ENCODE measurements around the gene AHRR. TPM values are rescaled to one million over a fixed set of nuclear protein-coding genes. Genes with fewer than 3 reads are reported as not detected.

Gene AHRR
- total RNA-seq, 2 donors from 2014 or later, result 1.9 to 17.7 TPM

GRCh38 chr5:370959-371810, 49.7 kb downstream of the AHRR start:
- Histone ChIP-seq H3K36me3 (no peaks in the 10 kb centered on the region), H3K9me3 (no peaks in the 10 kb centered on the region), H3K27ac (no peak overlapping the region), H3K27me3 (replicated peaks; ENCODE audit: insufficient read depth) (peaks cover 4% of the 10 kb centered on the region), H3K4me1 (replicated peaks) (no peaks in the 10 kb centered on the region), H3K4me3 (no peak overlapping the region)
- peak; percentile 2 for DNase-seq (ENCODE audit: low spot score)
- 90% methylated on average over 19 of the region's 19 CpGs for WGBS
- no peak for TF ChIP-seq POLR2A (IDR thresholded peaks at IDR 0.05)
- no peak for TF ChIP-seq CTCF (IDR thresholded peaks at IDR 0.05)
- no peak for TF ChIP-seq POLR2AphosphoS5 (IDR thresholded peaks at IDR 0.05)
- intact Hi-C loops (cut with DNase I), result no loop called here

GRCh38 chr5:371811-372555, 50.5 kb downstream of the AHRR start:
- no peaks in the 10 kb centered on the region for H3K9me3 ChIP-seq
- WGBS, result 73% methylated on average over 12 of the region's 12 CpGs
- no peaks in the 10 kb centered on the region for H3K36me3 ChIP-seq
- TF ChIP-seq POLR2AphosphoS5 (IDR thresholded peaks at IDR 0.05), result no peak
- no peak for TF ChIP-seq CTCF (IDR thresholded peaks at IDR 0.05)
- TF ChIP-seq POLR2A (IDR thresholded peaks at IDR 0.05), result no peak
- H3K27me3 ChIP-seq (replicated peaks; ENCODE audit: insufficient read depth), result peaks cover 4% of the 10 kb centered on the region
- no peak overlapping the region for H3K4me3 ChIP-seq
- H3K27ac ChIP-seq, result no peak overlapping the region
- peak; percentile 1 for DNase-seq (ENCODE audit: low spot score)
- no peaks in the 10 kb centered on the region for H3K4me1 ChIP-seq (replicated peaks)
- intact Hi-C loops (cut with DNase I), result no loop called here

GRCh38 chr5:372556-372995, 51.1 kb downstream of the AHRR start:
- H3K27me3 ChIP-seq (replicated peaks; ENCODE audit: insufficient read depth), result peaks cover 4% of the 10 kb centered on the region
- WGBS, result 94% methylated on average over 12 of the region's 13 CpGs
- H3K36me3 ChIP-seq, result no peaks in the 10 kb centered on the region
- no peak for TF ChIP-seq POLR2AphosphoS5 (IDR thresholded peaks at IDR 0.05)
- TF ChIP-seq POLR2A (IDR thresholded peaks at IDR 0.05), result no peak
- no peak for TF ChIP-seq CTCF (IDR thresholded peaks at IDR 0.05)
- no peaks in the 10 kb centered on the region for H3K4me1 ChIP-seq (replicated peaks)
- peak; percentile 2 for DNase-seq (ENCODE audit: low spot score)
- H3K9me3 ChIP-seq, result no peaks in the 10 kb centered on the region
- intact Hi-C loops (cut with DNase I), result no loop called here
- no peak overlapping the region for H3K27ac ChIP-seq
- H3K4me3 ChIP-seq, result no peak overlapping the region

GRCh38 chr5:372996-373709, 51.6 kb downstream of the AHRR start:
- TF ChIP-seq POLR2A (IDR thresholded peaks at IDR 0.05), result no peak
- TF ChIP-seq CTCF (IDR thresholded peaks at IDR 0.05), result no peak
- TF ChIP-seq POLR2AphosphoS5 (IDR thresholded peaks at IDR 0.05), result no peak
- intact Hi-C loops (cut with DNase I), result no loop called here
- H3K4me3 ChIP-seq, result peak overlapping the region in 1 of 2 donors; percentile 19
- no peaks in the 10 kb centered on the region for H3K9me3 ChIP-seq
- WGBS, result 58% methylated on average over 15 of the region's 27 CpGs
- H3K4me1 ChIP-seq (replicated peaks), result no peaks in the 10 kb centered on the region
- no peaks in the 10 kb centered on the region for H3K36me3 ChIP-seq
- DNase-seq (ENCODE audit: low spot score), result peak; percentile 2
- H3K27ac ChIP-seq, result no peak overlapping the region
- peaks cover 4% of the 10 kb centered on the region for H3K27me3 ChIP-seq (replicated peaks; ENCODE audit: insufficient read depth)
